ENCODE results near the gene PLEKHM1. TPM values are rescaled to one million over a fixed set of nuclear protein-coding genes. Genes with fewer than 3 reads are reported as not detected.
"Not testable (repeated sequence)": the region's sequence is repeated elsewhere in the genome, so short reads cannot be mapped to it uniquely, and the experiment has no call there.

The PLEKHM1 gene
- total and polyA plus RNA-seq, 2 of the 4 experiments (the other 2 are of a cell fraction): 4.7 to 16.4 TPM

- H3K56ac ChIP-seq (ENCODE audit: extremely low read depth, insufficient read depth, low read length); H3K4me2 ChIP-seq (ENCODE audit: low read depth, low read length); H4K91ac ChIP-seq (ENCODE audit: insufficient read depth, low read depth, low read length); BruUV-seq (replicated peaks); H2AK9ac ChIP-seq (replicated peaks; ENCODE audit: low read depth, low read length, poor library complexity); H3K79me1 ChIP-seq (ENCODE audit: low read depth in 1 of 2, low read length in 2 of 2); intact Hi-C loops (cut with micrococcal nuclease); CTCF ChIA-PET; H4K5ac ChIP-seq (ENCODE audit: low read depth, low read length); H3K23ac ChIP-seq (ENCODE audit: low read depth, low read length); H3K9ac ChIP-seq (ENCODE audit: low read depth, low read length); H2BK5ac ChIP-seq (ENCODE audit: low read depth, low read length, poor library complexity, severe bottlenecking); H3K18ac ChIP-seq (ENCODE audit: low read depth, low read length); DNase-seq; H2AK5ac ChIP-seq (ENCODE audit: low read depth, low read length); H4K20me1 ChIP-seq (ENCODE audit: insufficient read depth, low read length); H3K9me1 ChIP-seq (ENCODE audit: insufficient read depth, low read length); H3K14ac ChIP-seq (replicated peaks; ENCODE audit: low read depth, low read length); H3K4me1 ChIP-seq (ENCODE audit: control insufficient read depth, insufficient read depth, low read length); dilution Hi-C loops (cut with HindIII; ENCODE audit: low sequenced_read_pairs, unreplicated experiment); H3K36me3 ChIP-seq (ENCODE audit: control insufficient read depth, insufficient read depth, low read length); H3K4ac ChIP-seq (ENCODE audit: low read depth, low read length); H3K27me3 ChIP-seq (ENCODE audit: control insufficient read depth, insufficient read depth, low read length); H3K9me3 ChIP-seq (ENCODE audit: control insufficient read depth, insufficient read depth, low read length); H3K4me3 ChIP-seq (ENCODE audit: insufficient read depth, low read depth, low read length); H4K8ac ChIP-seq (ENCODE audit: low read depth in 2 of 2, low read length in 2 of 2); ATAC-seq (ENCODE audit: low read depth); POLR2A ChIA-PET (ENCODE audit: unreplicated experiment); H2BK120ac ChIP-seq (ENCODE audit: low read depth, low read length); H2BK20ac ChIP-seq (ENCODE audit: low read depth, low read length); H3K27ac ChIP-seq (ENCODE audit: insufficient read depth, low read length); H2AFZ ChIP-seq (replicated peaks; ENCODE audit: low read length, poor library complexity); H2BK15ac ChIP-seq (ENCODE audit: low read depth, low read length); in situ Hi-C loops (cut with MboI; ENCODE audit: low sequenced_read_pairs): not testable (repeated sequence)
- no CpG with 5 or more reads among the region's 3 CpGs for WGBS, 2 experiments (ENCODE audit: extremely low coverage in 2 of 2, insufficient read length in 1 of 2)
These were observed 7.3 kb downstream of the PLEKHM1 start for GRCh38 chr17:45483177-45483576.

- H3K79me1 ChIP-seq (ENCODE audit: low read depth in 1 of 2, low read length in 2 of 2); H3K27me3 ChIP-seq (ENCODE audit: control insufficient read depth, insufficient read depth, low read length); H2BK15ac ChIP-seq (ENCODE audit: low read depth, low read length); H3K9ac ChIP-seq (ENCODE audit: low read depth, low read length); CTCF ChIA-PET; intact Hi-C loops (cut with micrococcal nuclease); dilution Hi-C loops (cut with HindIII; ENCODE audit: low sequenced_read_pairs, unreplicated experiment); H3K9me1 ChIP-seq (ENCODE audit: insufficient read depth, low read length); H2BK120ac ChIP-seq (ENCODE audit: low read depth, low read length); H3K14ac ChIP-seq (replicated peaks; ENCODE audit: low read depth, low read length); H3K4me3 ChIP-seq (ENCODE audit: insufficient read depth, low read depth, low read length); H2AK9ac ChIP-seq (replicated peaks; ENCODE audit: low read depth, low read length, poor library complexity); H3K4me1 ChIP-seq (ENCODE audit: control insufficient read depth, insufficient read depth, low read length); H3K4ac ChIP-seq (ENCODE audit: low read depth, low read length); H4K20me1 ChIP-seq (ENCODE audit: insufficient read depth, low read length); H3K36me3 ChIP-seq (ENCODE audit: control insufficient read depth, insufficient read depth, low read length); POLR2A ChIA-PET (ENCODE audit: unreplicated experiment); BruUV-seq (replicated peaks); in situ Hi-C loops (cut with MboI; ENCODE audit: low sequenced_read_pairs); H2AFZ ChIP-seq (replicated peaks; ENCODE audit: low read length, poor library complexity); H3K27ac ChIP-seq (ENCODE audit: insufficient read depth, low read length); H2BK5ac ChIP-seq (ENCODE audit: low read depth, low read length, poor library complexity, severe bottlenecking); H3K56ac ChIP-seq (ENCODE audit: extremely low read depth, insufficient read depth, low read length); H4K91ac ChIP-seq (ENCODE audit: insufficient read depth, low read depth, low read length); H2BK20ac ChIP-seq (ENCODE audit: low read depth, low read length); DNase-seq; H3K9me3 ChIP-seq (ENCODE audit: control insufficient read depth, insufficient read depth, low read length); H3K23ac ChIP-seq (ENCODE audit: low read depth, low read length); ATAC-seq (ENCODE audit: low read depth); H4K5ac ChIP-seq (ENCODE audit: low read depth, low read length); H4K8ac ChIP-seq (ENCODE audit: low read depth in 2 of 2, low read length in 2 of 2); H3K4me2 ChIP-seq (ENCODE audit: low read depth, low read length); H2AK5ac ChIP-seq (ENCODE audit: low read depth, low read length); H3K18ac ChIP-seq (ENCODE audit: low read depth, low read length): not testable (repeated sequence)
- no CpG with 5 or more reads among the region's 4 CpGs for WGBS, 2 experiments (ENCODE audit: extremely low coverage in 2 of 2, insufficient read length in 1 of 2)
These were observed 8.2 kb downstream of the PLEKHM1 start for GRCh38 chr17:45482317-45482716.
